Stimulated activated CD4-positive, alpha-beta T cell treated with anti-CD3 and anti-CD28 coated beads, Interleukin-12 subunit alpha, Interleukin-12 subunit beta, amount 100 ng/mL, for 48 hours (primary cell): ENCODE measurements around the gene VPS72.
A peak's percentile ranks its signal among the peaks of the same experiment; 100 is the strongest.
"Not testable (repeated sequence)": the region's sequence is repeated elsewhere in the genome, so short reads cannot be mapped to it uniquely, and the experiment has no call there.

ENCODE experiments used
- DNase-seq, 3 donors: peaks; one replicate each; pipeline ENCODE4 v3.0.0-alpha.2; 2020; ENCODE audit warnings: low read depth in 2 of 3, low spot score in 1 of 3

The VPS72 gene, protein sequence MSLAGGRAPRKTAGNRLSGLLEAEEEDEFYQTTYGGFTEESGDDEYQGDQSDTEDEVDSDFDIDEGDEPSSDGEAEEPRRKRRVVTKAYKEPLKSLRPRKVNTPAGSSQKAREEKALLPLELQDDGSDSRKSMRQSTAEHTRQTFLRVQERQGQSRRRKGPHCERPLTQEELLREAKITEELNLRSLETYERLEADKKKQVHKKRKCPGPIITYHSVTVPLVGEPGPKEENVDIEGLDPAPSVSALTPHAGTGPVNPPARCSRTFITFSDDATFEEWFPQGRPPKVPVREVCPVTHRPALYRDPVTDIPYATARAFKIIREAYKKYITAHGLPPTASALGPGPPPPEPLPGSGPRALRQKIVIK

DNA sequence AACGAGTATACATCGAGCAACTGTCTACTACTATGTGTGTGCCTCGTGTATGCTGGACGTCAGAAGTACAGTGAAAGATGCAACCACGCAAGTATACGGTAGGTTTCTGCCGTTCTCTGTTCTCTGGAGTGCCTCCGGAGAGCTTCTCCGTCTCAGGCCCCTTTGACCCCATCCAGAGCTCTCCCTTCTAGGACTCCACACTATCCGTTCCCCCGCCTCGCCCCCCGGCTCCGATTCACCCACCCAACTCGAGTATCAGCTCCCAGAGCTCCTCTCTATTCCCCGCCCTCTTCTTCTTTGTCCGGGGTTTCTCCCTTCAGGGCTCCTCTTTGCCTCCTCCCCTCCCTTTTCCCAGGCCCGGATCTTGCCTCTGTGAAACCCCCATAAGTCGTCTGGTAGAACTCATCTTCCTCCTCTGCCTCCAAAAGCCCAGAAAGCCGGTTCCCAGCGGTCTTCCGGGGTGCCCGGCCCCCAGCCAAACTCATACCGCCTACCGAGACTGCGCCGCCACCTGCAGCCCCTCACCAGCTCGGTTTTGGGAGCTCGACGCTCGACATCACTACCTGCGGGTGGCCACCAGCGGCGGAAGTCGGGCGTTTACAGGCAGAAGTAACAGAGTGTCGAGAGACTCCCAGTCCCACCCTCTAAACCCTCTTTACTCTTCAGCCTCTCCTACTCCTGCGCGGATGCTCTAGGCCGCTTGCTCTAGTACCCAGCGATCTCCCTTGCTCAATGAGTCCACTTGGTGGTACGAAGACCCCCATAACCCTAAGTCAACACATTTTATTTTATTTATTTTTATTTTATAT is at the start of gene VPS72:
Gene VPS72 (minus strand): TSS at position 561 of the 809 bp plus-strand sequence. CDS start 76 bp downstream, at position 485.
- peak; percentile 72 to 81 (median 74) for DNase-seq

DNA sequence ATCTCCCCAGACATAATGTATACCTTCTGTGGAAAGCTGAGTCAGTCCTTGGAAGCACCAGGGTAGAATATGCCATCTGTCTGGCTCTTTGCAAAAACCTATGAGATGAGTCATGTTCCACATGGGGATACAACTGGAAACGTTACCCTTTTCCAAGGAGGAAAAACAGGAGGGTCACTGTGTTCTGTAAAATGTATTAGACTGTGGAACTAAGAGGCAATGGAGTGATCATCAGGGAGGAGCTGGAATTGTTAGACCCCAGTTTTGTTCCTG is 48.4 kb upstream of the VPS72 start:
- DNase-seq = no peak

DNA sequence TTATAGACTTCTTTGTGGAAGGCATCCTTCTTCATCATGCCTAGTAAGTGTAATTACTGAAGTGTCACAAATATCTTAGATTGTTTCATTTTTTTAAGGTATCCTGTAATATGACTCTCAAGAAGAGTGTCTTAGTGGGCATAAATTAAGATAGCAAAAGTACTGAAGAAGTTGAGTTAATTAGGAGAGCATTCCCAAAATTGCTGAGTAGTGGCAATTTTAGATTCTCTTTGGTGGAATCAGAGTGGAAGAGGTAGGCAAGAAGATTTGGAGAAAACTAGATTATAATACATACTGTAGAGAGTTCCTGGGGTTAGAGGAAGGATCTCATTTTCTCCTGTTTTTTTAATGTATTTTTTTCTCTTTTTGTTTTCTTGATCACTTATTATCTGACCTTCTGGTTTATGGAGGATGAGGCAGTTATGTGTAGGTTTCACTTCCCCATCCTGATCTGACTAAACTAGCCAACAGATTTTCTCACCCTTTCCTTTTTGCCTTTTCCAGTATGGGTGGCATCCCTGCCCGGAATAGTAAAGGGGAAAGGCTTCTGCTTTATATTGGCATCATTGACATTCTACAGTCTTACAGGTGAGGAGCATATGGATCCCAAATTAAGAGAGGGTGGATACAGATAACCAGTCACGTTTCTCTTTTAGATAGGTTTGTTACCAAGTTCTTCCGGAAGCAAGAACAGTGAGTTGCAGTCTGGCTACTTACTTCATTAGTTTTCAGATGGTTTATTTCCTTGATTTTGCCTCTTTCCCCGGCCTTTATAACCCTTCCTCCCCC is 47.9 kb upstream of the VPS72 start:
- no peak for DNase-seq

DNA sequence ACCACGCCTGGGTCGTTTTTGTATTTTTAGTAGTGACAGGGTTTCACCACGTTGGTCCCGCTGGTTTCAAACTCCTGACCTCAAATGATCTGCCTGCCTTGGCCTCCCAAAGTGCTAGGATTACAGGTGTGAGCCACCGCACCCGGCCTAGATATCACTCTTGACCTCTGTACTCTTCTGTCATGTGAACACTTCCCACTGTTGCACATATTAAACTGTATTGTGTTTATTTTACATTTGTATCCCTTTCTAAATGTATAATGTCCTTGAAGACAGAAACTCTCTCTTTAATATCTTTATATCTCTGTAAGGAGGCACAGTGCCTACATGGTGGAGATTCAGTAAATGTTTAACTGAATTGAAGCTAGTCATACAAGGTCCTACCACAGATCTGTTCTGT is 45.2 kb upstream of the VPS72 start:
- DNase-seq = no peak

DNA sequence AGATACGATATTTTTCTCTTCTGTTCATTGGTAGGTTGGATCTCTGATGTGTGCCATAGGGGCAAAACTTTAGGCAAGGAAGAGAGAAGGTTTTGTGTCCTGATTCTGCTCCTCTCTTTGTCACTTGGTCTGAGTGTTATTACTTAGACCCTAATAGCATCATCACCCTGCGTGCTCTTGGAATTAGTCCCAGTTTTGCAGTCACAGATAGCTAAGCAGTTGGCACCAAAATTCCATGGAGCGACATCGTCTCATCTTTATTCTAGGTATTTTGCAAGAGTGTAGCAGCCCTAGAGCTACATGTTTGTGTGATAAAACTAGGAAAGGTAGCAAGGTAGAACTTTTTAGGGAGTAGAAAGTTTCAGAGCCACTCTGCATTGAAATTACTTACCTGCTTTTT is 32.1 kb upstream of the VPS72 start:
- no peak for DNase-seq

DNA sequence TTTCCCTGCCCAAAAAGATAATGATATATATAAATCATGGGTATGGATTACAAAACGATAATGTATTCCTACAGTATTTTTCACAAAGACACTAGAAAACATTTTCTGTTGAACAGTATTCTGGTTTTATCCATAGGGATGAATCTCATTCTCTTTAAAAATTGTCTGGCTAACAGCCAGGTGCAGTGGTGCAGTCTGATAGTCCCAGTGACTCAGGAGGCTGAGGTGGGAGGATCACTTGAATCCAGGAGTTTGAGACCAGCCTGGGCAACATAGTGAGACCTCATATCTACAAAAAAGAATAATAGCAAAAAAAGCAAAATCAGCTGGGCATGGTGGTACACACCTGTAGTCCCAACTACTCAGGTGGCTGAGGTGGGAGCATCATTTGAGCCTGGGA is 31.6 kb upstream of the VPS72 start:
- DNase-seq = no peak

DNA sequence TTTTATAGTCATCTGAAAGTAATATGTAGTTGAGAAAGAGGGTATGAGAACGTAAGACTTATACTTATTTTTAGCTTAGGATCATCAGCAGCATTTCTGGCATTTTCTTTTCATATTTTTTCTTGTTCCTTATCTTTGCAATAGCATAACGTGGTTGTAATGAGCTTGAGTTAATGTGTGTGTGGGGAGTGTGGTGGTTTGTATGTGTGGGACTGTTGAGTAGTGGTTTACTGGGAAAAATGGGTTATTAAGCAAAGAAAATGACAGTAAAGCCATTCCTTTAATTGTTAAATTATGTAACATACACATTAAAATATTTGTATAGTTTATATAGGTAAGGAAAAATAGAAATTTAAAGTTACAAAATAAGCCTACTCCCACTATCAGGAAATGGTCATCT is 23.6 kb upstream of the VPS72 start:
- DNase-seq = no peak

DNA sequence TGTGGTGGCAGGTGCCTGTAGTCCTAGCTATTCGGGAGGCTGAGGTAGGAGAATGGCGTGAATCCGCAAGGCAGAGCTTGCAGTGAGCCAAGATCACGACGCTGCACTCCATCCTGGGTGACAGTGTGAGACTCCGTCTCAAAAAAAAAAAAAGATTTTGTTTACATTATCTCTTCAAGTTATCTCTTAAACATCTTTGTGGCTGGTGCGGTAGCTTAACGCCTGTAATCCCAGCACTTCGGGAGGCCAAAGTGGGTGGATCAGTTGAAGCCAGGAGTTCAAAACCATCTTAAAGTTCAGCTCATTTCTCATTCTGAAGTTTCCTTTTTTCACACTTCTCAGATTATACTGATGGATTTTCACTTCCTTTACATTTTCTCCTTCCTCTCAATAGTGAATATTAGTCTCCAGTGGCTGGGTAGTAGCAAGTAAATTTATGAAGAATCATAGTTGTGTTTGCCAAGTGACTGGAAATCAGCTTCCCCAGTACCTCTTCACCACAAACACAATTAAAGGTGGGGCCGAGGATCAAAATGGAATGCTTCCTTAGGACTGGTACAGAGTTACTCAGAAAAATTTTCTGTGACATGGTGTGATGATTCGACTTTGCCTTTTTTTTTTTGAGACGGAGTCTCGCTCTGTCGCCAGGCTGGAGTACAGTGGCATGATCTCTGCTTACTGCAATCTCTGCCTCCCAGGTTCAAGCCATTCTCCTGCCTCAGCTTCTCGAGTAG is 22.1 kb upstream of the VPS72 start:
- no peak for DNase-seq

DNA sequence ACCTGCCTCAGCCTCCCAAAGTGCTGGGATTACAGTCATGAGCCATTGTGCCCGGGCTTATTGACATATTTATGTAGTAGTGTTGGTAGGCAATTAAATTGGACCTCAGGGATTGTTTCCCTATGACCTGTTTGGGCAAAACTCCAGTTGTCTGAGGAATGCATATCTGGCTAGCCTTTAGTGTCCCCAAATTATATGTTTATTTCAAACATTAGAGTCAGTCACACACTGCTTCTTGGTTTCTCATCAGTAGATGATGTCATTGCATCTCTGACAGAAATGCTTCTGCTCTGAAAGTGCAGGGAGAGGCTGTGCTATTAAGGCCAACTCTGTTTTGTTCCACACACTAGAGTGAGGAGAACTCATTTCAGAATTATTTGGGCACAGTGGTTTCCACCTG is 20.8 kb upstream of the VPS72 start:
- no peak for DNase-seq

DNA sequence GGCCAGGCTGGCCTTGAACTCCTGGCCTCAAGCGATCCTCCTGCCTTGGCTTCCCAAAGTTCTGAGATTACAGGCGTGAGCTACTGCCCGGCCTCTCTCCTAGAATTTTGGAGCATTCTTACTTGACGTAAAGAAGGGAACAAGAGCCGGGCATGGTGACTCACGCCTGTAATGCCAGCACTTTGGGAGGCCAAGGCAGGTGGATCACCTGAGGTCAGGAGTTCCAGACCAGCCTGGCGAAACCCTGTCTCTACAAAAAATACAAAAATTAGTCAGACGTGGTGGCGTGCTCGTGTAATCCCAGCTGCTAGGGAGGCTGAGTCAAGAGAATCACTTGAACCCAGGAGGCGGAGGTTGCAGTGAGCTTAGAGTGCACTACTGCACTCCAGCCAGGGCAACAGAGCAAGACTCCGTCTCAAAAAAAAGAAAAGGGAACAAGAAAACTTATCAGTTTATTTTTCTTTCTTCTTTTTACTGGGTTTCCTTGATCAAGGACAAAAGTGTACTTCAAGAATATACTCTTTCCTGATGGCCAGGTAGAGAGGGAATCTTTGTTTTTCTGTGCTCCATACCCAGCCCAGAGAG is 15.5 kb upstream of the VPS72 start:
- not testable (repeated sequence) for DNase-seq

DNA sequence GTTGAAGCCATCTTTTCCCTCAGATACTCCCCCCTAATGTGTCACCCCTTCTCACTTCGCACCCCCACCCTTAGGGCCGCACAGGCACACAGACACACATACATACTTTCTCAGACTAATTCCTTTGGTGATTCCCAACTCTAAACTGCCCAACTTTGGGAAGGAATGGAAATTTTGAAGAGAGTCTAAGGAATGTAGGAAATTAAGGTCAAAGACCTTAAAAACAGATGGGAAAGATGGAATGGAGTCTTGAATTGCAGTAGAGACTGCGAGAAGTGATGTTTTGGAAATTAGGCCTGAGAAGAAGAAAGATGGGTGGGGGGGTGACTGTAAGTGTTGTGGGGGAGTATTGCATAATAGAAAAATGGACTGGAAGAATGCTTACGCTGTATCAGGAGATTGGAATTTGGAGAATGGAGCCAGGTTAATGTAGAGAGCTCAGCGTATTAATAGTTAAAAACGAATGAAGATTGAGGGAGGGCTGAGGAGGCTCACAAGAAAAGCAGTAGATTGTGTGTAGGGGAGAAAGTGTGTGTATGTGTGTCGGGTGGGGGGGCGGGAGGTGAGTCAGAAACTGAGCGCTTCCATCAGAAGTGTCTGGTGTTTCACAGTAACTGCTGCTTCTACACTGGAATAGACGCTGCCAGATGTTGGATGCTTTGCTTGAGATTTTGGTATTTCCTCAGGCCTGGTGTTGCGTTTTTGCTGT is 10.0 kb upstream of the VPS72 start:
- peak in 1 of 3 donors; percentile 33 for DNase-seq

DNA sequence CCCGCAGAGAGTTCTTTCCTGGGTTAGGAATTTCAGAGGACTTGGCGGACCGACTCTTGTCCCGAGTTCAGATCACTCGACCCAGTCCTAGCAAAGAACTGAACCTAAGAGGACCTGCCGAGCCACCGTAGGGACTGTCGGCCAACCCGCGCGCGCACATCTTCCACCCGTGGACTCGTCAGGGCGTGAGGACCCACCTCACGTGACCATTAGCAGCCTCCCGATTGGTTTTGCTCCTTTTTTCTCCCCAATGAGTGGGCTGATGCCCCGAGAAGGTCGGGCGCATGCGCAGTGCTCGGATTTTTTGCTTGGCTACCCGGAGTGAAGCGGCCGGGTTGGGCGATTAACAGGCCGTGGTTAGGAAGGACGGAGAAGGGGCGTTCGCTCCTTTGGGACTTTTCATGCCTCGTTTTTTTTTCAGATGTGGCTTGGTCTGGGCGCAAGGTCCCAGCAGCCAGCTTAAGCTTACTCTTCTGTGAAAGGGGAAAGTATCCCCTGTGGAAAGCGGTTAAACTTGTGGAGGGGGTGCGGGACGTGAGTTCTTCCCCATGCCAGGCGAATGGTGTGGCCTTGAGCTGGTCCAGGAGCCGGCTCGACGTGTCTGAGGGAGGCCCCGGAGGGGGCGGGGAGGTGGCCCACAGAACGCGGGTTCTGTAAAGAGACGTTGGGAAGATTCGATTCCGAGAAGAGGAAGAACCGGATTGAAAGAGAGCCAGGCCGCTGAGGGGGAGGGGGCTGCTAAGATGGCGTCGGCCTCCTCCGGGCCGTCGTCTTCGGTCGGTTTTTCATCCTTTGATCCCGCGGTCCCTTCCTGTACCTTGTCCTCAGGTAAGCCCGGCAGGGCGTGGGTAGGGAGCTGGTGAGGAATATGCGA is 8.5 kb upstream of the VPS72 start, which contains the start of gene PIP5K1A:
Gene PIP5K1A (plus strand): TSS at position 299 of the 874 bp plus-strand sequence. CDS start 445 bp downstream, at position 744.
- peak; percentile 94 to 99 (median 97) for DNase-seq

DNA sequence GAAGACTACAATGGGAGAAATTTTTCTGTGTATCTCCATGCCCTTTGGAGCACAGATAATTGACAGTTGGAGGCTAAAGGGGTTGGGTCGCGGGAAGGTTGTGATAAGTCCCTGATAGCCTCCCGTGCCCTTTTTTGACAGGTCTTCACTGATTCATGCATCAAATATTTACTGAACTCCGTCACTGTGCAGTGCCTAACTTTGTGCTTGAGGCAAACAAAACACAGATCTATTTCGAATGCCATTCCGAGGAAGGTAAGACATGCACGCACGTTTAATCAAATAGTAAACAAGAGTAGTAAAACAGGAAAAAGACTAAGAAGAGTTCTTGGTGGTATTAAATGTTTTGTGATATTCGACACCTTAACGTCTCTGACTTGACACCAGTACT is 7.9 kb upstream of the VPS72 start:
- no peak for DNase-seq

DNA sequence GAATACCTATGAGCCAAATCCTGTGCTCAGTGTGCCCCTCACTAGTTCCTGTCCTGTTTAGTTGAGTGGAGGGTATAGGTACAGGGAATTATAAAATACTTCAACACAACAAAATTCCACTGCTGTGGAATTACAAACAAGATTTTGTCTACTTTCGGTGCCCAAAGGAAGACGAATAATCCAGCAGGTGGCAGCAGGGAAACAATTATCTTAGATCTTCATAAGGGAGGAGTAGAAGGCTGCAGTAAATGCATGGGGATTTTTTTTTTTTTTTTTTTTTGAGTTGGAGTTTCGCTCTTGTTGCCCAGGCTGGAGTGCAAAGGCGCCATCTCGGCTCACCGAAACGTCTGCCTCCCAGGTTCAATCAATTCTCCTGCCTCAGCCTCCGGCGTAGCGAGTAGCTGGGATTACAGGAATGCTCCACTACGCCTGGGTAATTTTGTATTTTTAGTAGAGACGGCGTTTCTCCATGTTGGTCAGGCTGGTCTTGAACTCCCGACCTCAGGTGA is 6.3 kb upstream of the VPS72 start:
- DNase-seq = peak in 2 of 3 donors; percentile 43 to 46

DNA sequence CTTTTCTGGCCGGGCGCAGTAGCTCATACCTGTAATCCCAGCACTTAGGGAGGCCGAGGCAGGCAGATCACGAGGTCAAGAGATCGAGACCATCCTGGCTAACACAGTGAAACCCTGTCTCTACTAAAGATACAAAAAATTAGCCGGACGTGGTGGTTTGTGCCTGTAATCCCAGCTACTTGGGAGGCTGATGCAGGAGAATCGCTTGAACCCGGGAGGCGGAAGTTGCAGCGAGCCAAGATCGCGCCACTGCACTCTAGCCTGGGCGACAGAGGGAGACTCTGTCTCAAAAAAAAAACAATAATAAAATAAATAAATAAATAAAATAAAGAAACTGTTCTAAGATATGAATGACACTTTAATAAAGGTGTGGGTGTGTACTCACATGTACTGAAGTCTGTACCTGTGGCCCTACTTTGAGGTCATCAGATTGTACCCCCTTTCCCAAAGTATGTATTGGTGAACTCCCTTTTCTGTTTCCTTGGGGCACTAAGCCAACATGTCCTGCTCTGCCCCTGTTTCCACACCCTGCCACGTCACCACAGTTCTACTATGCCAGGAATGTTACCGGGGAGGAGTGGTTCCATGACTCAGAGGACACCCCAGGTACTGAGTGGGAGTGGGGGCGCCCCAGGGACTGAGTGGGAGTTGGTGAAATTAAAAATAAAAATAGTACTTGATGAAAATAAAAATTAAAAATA is 5.0 kb upstream of the VPS72 start:
- not testable (repeated sequence) for DNase-seq

DNA sequence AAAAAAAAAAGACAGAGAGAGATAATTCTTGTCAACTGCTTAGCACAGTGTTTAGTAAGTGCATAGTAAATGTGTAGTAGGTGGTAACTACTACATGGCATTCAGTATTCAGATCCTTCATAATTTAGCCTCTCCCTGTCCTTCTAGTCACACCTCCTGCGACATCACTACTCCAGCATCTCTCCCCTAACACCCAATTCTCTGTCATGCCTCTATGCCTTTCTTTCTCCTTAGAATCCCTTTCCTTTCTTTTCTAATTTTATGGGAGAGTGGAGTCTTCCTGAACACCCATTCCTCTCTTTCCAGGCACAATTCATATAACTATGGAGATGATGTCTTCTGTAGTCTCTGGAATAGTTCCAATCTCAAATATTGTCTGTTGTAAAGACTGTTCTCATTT is 3.9 kb upstream of the VPS72 start:
- DNase-seq = no peak

DNA sequence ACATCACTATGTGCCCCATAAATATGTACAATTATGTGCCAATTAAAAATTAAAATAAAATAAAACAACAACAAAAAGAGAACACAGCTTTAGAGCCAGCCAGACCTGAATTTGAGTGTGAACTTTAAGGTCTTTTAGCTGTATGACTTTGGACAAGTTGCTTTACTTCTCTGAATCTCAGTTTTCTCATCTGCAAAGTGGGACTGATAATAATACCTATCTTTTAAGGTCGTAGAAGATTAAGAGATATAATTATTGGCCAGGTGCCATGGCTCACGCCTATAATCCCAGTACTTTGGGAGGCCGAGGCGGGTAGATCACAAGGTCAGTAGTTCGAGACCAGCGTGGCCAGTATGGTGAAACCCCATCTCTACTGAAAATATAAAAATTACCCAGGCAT is 3.3 kb upstream of the VPS72 start:
- DNase-seq = no peak

DNA sequence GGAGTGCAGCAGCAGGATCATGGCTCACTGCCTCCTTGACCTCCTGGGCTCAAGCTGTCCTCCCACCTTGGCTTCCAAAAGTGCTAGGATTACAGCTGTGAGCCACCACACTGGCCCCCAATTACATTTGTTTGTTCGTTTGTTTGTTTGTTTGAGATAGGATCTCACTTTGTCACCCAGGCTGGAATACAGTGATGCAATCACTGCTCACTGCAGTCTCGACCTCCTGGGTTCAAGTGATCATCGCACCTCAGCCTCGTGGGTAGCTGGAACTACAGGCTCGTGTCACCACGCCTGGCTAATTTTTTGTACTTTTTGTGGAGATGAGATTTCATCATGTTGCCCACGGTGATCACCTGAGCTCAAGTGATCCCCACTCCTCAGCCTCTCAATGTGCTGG is 2.0 kb upstream of the VPS72 start:
- DNase-seq = no peak
